Pancreas (tissue), 10 donors: ENCODE measurements around the gene GPN3. TPM values are rescaled to one million over a fixed set of nuclear protein-coding genes. Genes with fewer than 3 reads are reported as not detected.
A peak's percentile ranks its signal among the peaks of the same experiment; 100 is the strongest.

Source experiments
- ATAC-seq, 4 donors: fragments of 200-7000 bp; cut with Tn5 transposase; one replicate each; pipeline versions ENCODE4 v1.8.0 to v1.9.1; 2020; ENCODE audit warnings: mild to moderate bottlenecking in 4 of 4, moderate library complexity in 4 of 4
- DNase-seq, 6 donors: peaks; one replicate each; pipeline ENCODE4 v3.0.0-alpha.2; 2020
- FAIRE-seq: peaks from 2 replicates; lab custom pipeline; 2012; peaks lifted over from hg19 to GRCh38; lab: Jason Lieb, UNC
- H3K27ac ChIP-seq, 4 donors: fragments of 200-600 bp; sonication (generic); 1 replicate in 3 of 4; 2 replicates in 1 of 4; pipeline versions ENCODE4 v1.5.0 to v1.8.0; 2020
- H3K27me3 ChIP-seq, 4 donors: fragments of 200-600 bp; one replicate each; pipeline ENCODE4 v1.8.0; 2021
- H3K36me3 ChIP-seq, 3 donors: fragments of 200-600 bp; sonication (generic) in 1 of 3; one replicate each; pipeline versions ENCODE4 v1.5.0 to v1.8.0; 2020 to 2021
- H3K4me1 ChIP-seq, 3 donors: fragments of 200-600 bp; one replicate each; pipeline ENCODE4 v1.8.0; 2021
- H3K4me3 ChIP-seq, 4 donors: fragments of 200-600 bp; sonication (generic) in 2 of 4; one replicate each; pipeline versions ENCODE4 v1.5.0 to v1.8.0; 2020 to 2021
- H3K9me3 ChIP-seq, 4 donors: fragments of 200-600 bp; one replicate each; pipeline ENCODE4 v1.8.0; 2021
- CTCF ChIP-seq, 4 donors: fragments of 200-600 bp; sonication (generic) in 3 of 4; IDR thresholded peaks; one replicate each; pipeline versions ENCODE4 v1.5.0 to v1.8.0; 2021; ENCODE audit warnings: antibody characterized with exemption in 4 of 4
- WGBS, 2 donors: extraction: QIAGEN DNeasy Blood & Tissue Kit; methylation state at CpG; one replicate each; pipeline ENCODE4 v1.1.7; 2013; 5-methylcytosine and 5-hydroxymethylcytosine counted together
- intact Hi-C, 3 donors: fragments of 100-400 bp; cut with DNase I; formaldehyde crosslinking; loops; one replicate each; pipeline versions ENCODE4 v1.11.1 to v1.14.2; 2022
- polyA plus RNA-seq, 2 donors: library from polyadenylated mRNA; stranded (reverse); fragments of 200-250 nt; gene quantifications; one replicate each; pipeline ENCODE4 v1.2.3, GENCODE V29; 2013
- total RNA-seq, 6 donors: library from RNA; stranded (reverse); fragmentation: NEBNext Ultra II Directional in 4 of 6; extraction: Animal tissue kit (Norgen Biotek cat#: 25700) in 4 of 6; gene quantifications; one replicate each; pipeline versions ENCODE4 v1.2.1 to v1.2.4, GENCODE V29; 2021 to 2023
- donor health status: healthy with polysubstance abuse.
- donor health status: DM: no; HTN: no; CAD: no; lungs with moderate emphysema.
- donor health status: DM: no; HTN: no; CAD: no.
- donor health status: control.
- donor health status: control.
- donor health status: Bipolar disorder and iron deficiency.
- donor health status: DM: yes; HTN: yes; CAD: no.
- donor health status: DM: no; HTN: no; CAD: no.
- donor health status: DM: no; HTN: no; CAD: no.
- donor health status: DM: yes; HTN: yes; CAD: no.

Gene GPN3
- total and polyA plus RNA-seq, 8 donors = 6.8 to 11.5 (median 10.2) TPM

GRCh38 chr12:110501399-110501751 is 33.3 kb upstream of the GPN3 start:
- ATAC-seq = peak; percentile 46 to 67 (median 60)
- WGBS, 2 donors = 0% methylated on average over 17 of the region's 17 CpGs
- H3K9me3 ChIP-seq = no peaks in the 10 kb centered on the region
- intact Hi-C loops = no loop called here
- H3K4me1 ChIP-seq = peaks cover 0 to 22% (median 6%) of the 10 kb centered on the region in 3 donors
- TF ChIP-seq CTCF (IDR thresholded peaks at IDR 0.05) = no peak
- no peaks in the 10 kb centered on the region for H3K36me3 ChIP-seq
- H3K27ac ChIP-seq = peak overlapping the region; percentile 68 to 94 (median 80)
- DNase-seq = peak in 3 of 6 donors; percentile 28 to 40 (median 33)
- peak overlapping the region; percentile 87 to 98 (median 90) for H3K4me3 ChIP-seq
- no peaks in the 10 kb centered on the region for H3K27me3 ChIP-seq
- FAIRE-seq = no peak

GRCh38 chr12:110498984-110499706 is 31.1 kb upstream of the GPN3 start:
- intact Hi-C loops = no loop called here
- ATAC-seq (no peak), DNase-seq (no peak), FAIRE-seq (no peak)
- H3K4me1 ChIP-seq = peaks cover 0 to 22% (median 6%) of the 10 kb centered on the region in 3 donors
- no peak overlapping the region for H3K27ac ChIP-seq
- no peaks in the 10 kb centered on the region for H3K27me3 ChIP-seq
- no peak overlapping the region for H3K4me3 ChIP-seq
- no peaks in the 10 kb centered on the region for H3K9me3 ChIP-seq
- no peak for TF ChIP-seq CTCF (IDR thresholded peaks at IDR 0.05)
- WGBS, 2 donors = 55 to 61% methylated on average over 4 of the region's 4 CpGs
- peaks cover 0 to 15% (median 5%) of the 10 kb centered on the region in 3 donors for H3K36me3 ChIP-seq

GRCh38 chr12:110475426-110475825 is 7.4 kb upstream of the GPN3 start:
- intact Hi-C loops = no loop called here
- Histone ChIP-seq H3K36me3 (no peaks in the 10 kb centered on the region), H3K4me3 (no peak overlapping the region), H3K4me1 (no peaks in the 10 kb centered on the region), H3K27ac (no peak overlapping the region), H3K27me3 (no peaks in the 10 kb centered on the region), H3K9me3 (no peaks in the 10 kb centered on the region)
- no peak for ATAC-seq
- no peak for FAIRE-seq
- DNase-seq = no peak
- 95 to 99% methylated on average over 7 of the region's 7 CpGs for WGBS, 2 donors
- TF ChIP-seq CTCF (IDR thresholded peaks at IDR 0.05) = no peak

GRCh38 chr12:110467847-110468213 is 227 bp downstream of the GPN3 start:
- intact Hi-C loops = no loop called here

More at GRCh38 chr12:110467847-110468213, 227 bp downstream of the GPN3 start:
- Histone ChIP-seq H3K27ac (peak overlapping the region; percentile 53 to 88 (median 78)), H3K36me3 (no peaks in the 10 kb centered on the region), H3K9me3 (no peaks in the 10 kb centered on the region), H3K4me3 (peak overlapping the region; percentile 49 to 76 (median 67)), H3K4me1 (peaks cover 7 to 11% (median 7%) of the 10 kb centered on the region in 3 donors), H3K27me3 (no peaks in the 10 kb centered on the region)
- no peak for TF ChIP-seq CTCF (IDR thresholded peaks at IDR 0.05)
- DNase-seq (no peak), ATAC-seq (no peak), FAIRE-seq (no peak)
- 0% methylated on average over 15 of the region's 15 CpGs for WGBS, 2 donors
